MM.1S (cell line): ENCODE data around the gene ELMO1.

ENCODE experiments used
- DNase-seq: peaks from one replicate; pipeline ENCODE4 v3.0.0-alpha.2; 2015
- H2AFZ ChIP-seq: fragments of 300-600 bp; sonication (generic); 2 replicates; pipeline ENCODE4 v1.6.0; 2016; ENCODE audit warnings: antibody characterized with exemption, low read length
- H3F3A ChIP-seq: fragments of 300-600 bp; sonication (generic); 2 replicates; pipeline ENCODE4 v1.6.1; 2016; ENCODE audit warnings: mild to moderate bottlenecking, antibody characterized with exemption, low read length, moderate library complexity, mixed read lengths; ENCODE audit not compliant: insufficient read depth
- H3K27ac ChIP-seq: fragments of 300-600 bp; sonication (generic); 2 replicates; pipeline ENCODE4 v1.5.1; 2016; ENCODE audit warnings: mild to moderate bottlenecking, low read length
- H3K27me3 ChIP-seq: fragments of 300-600 bp; sonication (generic); replicated peaks from 2 replicates; pipeline ENCODE4 v1.6.0; 2016; ENCODE audit warnings: low read length; ENCODE audit not compliant: insufficient read depth
- H3K36me3 ChIP-seq: fragments of 300-600 bp; sonication (generic); replicated peaks from 2 replicates; pipeline ENCODE4 v1.6.1; 2016; ENCODE audit warnings: mild to moderate bottlenecking, low read length, mixed read lengths; ENCODE audit not compliant: insufficient read depth
- H3K4me1 ChIP-seq: fragments of 300-600 bp; sonication (generic); 2 replicates; pipeline ENCODE4 v1.6.1; 2016; ENCODE audit warnings: low read length, mixed read lengths
- H3K4me2 ChIP-seq: fragments of 300-600 bp; sonication (generic); 2 replicates; pipeline ENCODE4 v1.6.0; 2016; ENCODE audit warnings: low read depth, low read length
- H3K4me3 ChIP-seq: fragments of 300-600 bp; sonication (generic); 2 replicates; pipeline ENCODE4 v1.5.1; 2016; ENCODE audit warnings: low read length, mixed read lengths
- H3K79me2 ChIP-seq: fragments of 300-600 bp; sonication (generic); 2 replicates; pipeline ENCODE4 v1.6.1; 2016; ENCODE audit warnings: mixed run types, low read length, mixed read lengths
- H3K9ac ChIP-seq: fragments of 300-600 bp; sonication (generic); 2 replicates; pipeline ENCODE4 v1.6.1; 2016; ENCODE audit warnings: low read length, mixed read lengths
- H3K9me2 ChIP-seq: fragments of 300-600 bp; sonication (generic); replicated peaks from 2 replicates; pipeline ENCODE4 v1.6.1; 2016; ENCODE audit warnings: mild to moderate bottlenecking, low read length, mixed read lengths; ENCODE audit not compliant: insufficient read depth
- H3K9me3 ChIP-seq: fragments of 300-600 bp; sonication (generic); replicated peaks from 2 replicates; pipeline ENCODE4 v1.6.1; 2016; ENCODE audit warnings: mild to moderate bottlenecking, low read length, mixed read lengths; ENCODE audit not compliant: insufficient read depth
- H4K20me1 ChIP-seq: fragments of 300-600 bp; sonication (generic); 2 replicates; pipeline ENCODE4 v1.6.1; 2016; ENCODE audit warnings: mild to moderate bottlenecking, low read length, moderate library complexity, mixed read lengths; ENCODE audit not compliant: insufficient read depth
- EZH2 ChIP-seq: fragments of 300-600 bp; sonication (generic); optimal IDR thresholded peaks from 2 replicates; pipeline ENCODE3; 2017; ENCODE audit warnings: low read depth, mild to moderate bottlenecking, antibody characterized with exemption, low read length, mixed read lengths
- EZH2phosphoT487 ChIP-seq: fragments of 300-600 bp; sonication (generic); IDR thresholded peaks from 2 replicates; pipeline ENCODE4 v1.6.1; 2018; ENCODE audit warnings: antibody characterized with exemption, low read length
- TF ChIP-seq, protein P1 (sequence below): fragments of 300-600 bp; sonication (generic); IDR thresholded peaks from 2 replicates; pipeline ENCODE4 v1.5.1; 2016; ENCODE audit warnings: antibody characterized with exemption, low read length, mixed read lengths

ELMO1 gene

DNA sequence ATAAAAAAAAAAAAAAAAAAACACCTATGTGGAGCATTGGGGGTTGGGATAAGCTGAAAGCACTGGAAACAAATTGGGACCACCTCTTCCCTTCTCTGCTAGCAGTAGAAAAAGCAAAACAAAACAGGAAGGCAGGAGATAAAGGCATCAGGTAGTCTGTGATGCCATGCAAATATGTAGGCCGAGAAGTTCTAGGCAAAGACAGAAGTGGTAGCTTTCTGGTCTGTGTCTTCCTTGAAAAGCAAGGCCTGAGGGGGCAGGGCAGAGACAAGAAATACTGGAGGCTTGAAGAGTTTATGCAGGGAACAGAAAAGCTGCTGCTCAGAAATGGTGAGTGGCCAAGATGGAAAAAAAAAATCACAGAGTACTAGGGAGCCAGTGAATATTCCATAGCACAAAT, 111.1 kb downstream of the ELMO1 start:
- Histone ChIP-seq H3F3A (peaks cover 41% of the 10 kb centered on the region), H3K27ac (peak overlapping the region; percentile 36; the same call in 1 of the 2 replicates), H4K20me1 (peaks cover 6% of the 10 kb centered on the region; the same call in 1 of the 2 replicates), H3K4me2 (peak overlapping the region; percentile 16; the same call in 1 of the 2 replicates), H3K9me3 (no peaks in the 10 kb centered on the region), H3K9ac (no peak overlapping the region), H3K36me3 (0 out of 2 replicates have a peak, but pooled peaks cover 8% of the 10 kb centered on the region), H3K4me3 (no peak overlapping the region), H2AFZ (no peak overlapping the region), H3K27me3 (no peaks in the 10 kb centered on the region), H3K79me2 (peaks cover 97% of the 10 kb centered on the region), H3K4me1 (peaks cover 48% of the 10 kb centered on the region), H3K9me2 (no peaks in the 10 kb centered on the region)
- TF ChIP-seq, protein P1, sequence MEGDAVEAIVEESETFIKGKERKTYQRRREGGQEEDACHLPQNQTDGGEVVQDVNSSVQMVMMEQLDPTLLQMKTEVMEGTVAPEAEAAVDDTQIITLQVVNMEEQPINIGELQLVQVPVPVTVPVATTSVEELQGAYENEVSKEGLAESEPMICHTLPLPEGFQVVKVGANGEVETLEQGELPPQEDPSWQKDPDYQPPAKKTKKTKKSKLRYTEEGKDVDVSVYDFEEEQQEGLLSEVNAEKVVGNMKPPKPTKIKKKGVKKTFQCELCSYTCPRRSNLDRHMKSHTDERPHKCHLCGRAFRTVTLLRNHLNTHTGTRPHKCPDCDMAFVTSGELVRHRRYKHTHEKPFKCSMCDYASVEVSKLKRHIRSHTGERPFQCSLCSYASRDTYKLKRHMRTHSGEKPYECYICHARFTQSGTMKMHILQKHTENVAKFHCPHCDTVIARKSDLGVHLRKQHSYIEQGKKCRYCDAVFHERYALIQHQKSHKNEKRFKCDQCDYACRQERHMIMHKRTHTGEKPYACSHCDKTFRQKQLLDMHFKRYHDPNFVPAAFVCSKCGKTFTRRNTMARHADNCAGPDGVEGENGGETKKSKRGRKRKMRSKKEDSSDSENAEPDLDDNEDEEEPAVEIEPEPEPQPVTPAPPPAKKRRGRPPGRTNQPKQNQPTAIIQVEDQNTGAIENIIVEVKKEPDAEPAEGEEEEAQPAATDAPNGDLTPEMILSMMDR, result no peak
- TF ChIP-seq EZH2phosphoT487 (no peak), EZH2 (no peak)
- no peak for DNase-seq

DNA sequence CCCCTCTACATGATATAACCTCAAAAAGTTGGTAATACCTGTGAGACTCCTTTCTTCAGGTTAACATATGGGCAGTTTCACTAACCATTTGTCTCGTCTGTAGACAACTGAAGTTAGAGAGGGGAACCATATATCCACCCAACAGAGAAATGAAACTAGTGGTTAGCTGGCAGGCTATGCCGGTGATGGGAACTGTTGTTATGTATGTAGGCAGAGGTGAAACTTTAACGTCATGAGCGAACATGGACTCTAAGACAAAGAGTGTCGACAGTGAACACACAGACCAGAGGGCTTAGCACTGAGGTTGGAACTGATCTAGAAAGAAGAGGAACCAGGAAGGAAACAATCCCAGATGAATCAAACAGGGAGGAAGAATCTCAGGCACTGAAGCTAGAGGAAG, 112.4 kb downstream of the ELMO1 start:
- H2AFZ ChIP-seq, result no peak overlapping the region
- peak overlapping the region; percentile 71 for H3K4me2 ChIP-seq
- no peaks in the 10 kb centered on the region for H3K9me2 ChIP-seq
- H4K20me1 ChIP-seq, result peaks cover 10% of the 10 kb centered on the region
- H3K36me3 ChIP-seq, result 0 out of 2 replicates have a peak, but pooled peaks cover 8% of the 10 kb centered on the region
- no peaks in the 10 kb centered on the region for H3K9me3 ChIP-seq
- peaks cover 97% of the 10 kb centered on the region for H3K79me2 ChIP-seq
- DNase-seq, result peak; percentile 94
- H3K4me3 ChIP-seq, result peak overlapping the region; percentile 43
- TF ChIP-seq, protein P1, result no peak
- TF ChIP-seq EZH2phosphoT487, result no peak
- TF ChIP-seq EZH2, result no peak
- peak overlapping the region; percentile 87 for H3K27ac ChIP-seq
- H3K9ac ChIP-seq, result peak overlapping the region; percentile 44
- peaks cover 48% of the 10 kb centered on the region for H3K4me1 ChIP-seq
- H3K27me3 ChIP-seq, result no peaks in the 10 kb centered on the region
- H3F3A ChIP-seq, result peaks cover 28% of the 10 kb centered on the region

DNA sequence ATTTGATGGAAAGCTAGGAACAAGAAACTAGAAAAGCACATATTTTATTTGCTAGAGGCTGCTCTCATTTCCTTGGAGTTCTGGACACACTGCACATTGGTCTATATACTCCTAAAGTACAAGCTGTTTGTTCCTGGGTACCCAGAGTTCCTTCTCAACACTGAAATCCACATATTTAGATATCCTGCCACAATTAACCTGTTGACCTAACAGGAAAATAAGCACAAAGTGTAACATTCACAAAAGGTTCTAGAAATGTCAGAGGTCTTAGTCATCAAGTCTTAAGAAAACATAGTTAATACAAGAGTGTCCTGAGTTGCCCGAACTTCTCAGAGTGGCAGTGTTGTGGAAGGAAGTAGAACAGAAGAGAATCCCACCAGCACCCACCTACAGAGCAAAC, 115.6 kb downstream of the ELMO1 start:
- H3K27ac ChIP-seq, result no peak overlapping the region
- no peak overlapping the region for H3K9ac ChIP-seq
- peaks cover 96% of the 10 kb centered on the region for H3K79me2 ChIP-seq
- no peaks in the 10 kb centered on the region for H3K27me3 ChIP-seq
- H2AFZ ChIP-seq, result no peak overlapping the region
- no peak overlapping the region for H3K4me2 ChIP-seq
- H4K20me1 ChIP-seq, result peaks cover 22% of the 10 kb centered on the region
- TF ChIP-seq, protein P1, result no peak
- TF ChIP-seq EZH2 (no peak), EZH2phosphoT487 (no peak)
- no peaks in the 10 kb centered on the region for H3K9me2 ChIP-seq
- peaks cover 26% of the 10 kb centered on the region for H3K4me1 ChIP-seq
- H3F3A ChIP-seq, result peaks cover 20% of the 10 kb centered on the region
- no peaks in the 10 kb centered on the region for H3K9me3 ChIP-seq
- H3K36me3 ChIP-seq, result 0 out of 2 replicates have a peak, but pooled peaks cover 8% of the 10 kb centered on the region
- no peak overlapping the region for H3K4me3 ChIP-seq
- no peak for DNase-seq
